Common myeloid progenitor, CD34-positive (primary cell): ENCODE data around the gene RPL23.

Experiments
- CTCF ChIA-PET: fragments of 350-600 bp; sonication (Branson Sonifier 250); formaldehyde crosslinking; loops from one replicate; lab custom pipeline; 2021; ENCODE audit warnings: antibody characterized with exemption; lab: Charles Lee
- POLR2A ChIA-PET: fragments of 350-600 bp; sonication (Branson Sonifier 250); formaldehyde crosslinking; loops from one replicate; lab custom pipeline; 2021; ENCODE audit warnings: antibody characterized with exemption; lab: Charles Lee
- DNase-seq, 3 donors: peaks; one replicate each; pipeline versions ENCODE4 v3.0.0 to v3.0.0-alpha.2; 2013
- H3K27ac ChIP-seq, 2 experiments: 1 replicate in 1 of 2; 2 replicates in 1 of 2; pipeline ENCODE4 v1.7.0; 2013; ENCODE audit warnings: inconsistent platforms in 2 of 2, low read length in 2 of 2, mild to moderate bottlenecking in 2 of 2, low read depth in 1 of 2, moderate library complexity in 1 of 2; ENCODE audit not compliant: severe bottlenecking in 2 of 2, insufficient read depth in 1 of 2, poor library complexity in 1 of 2
- H3K27me3 ChIP-seq, 5 experiments: replicated peaks in 2 of 5; 1 replicate in 3 of 5; 2 replicates in 2 of 5; pipeline versions ENCODE4 v1.6.1 to v1.7.0; 2013; ENCODE audit warnings: low read length in 4 of 5, mild to moderate bottlenecking in 2 of 5, moderate library complexity in 2 of 5, inconsistent platforms in 1 of 5; ENCODE audit not compliant: insufficient read depth in 5 of 5, control insufficient read depth in 4 of 5
- H3K36me3 ChIP-seq, 4 experiments: 1 replicate in 2 of 4; 2 replicates in 2 of 4; pipeline versions ENCODE4 v1.6.1 to v1.7.0; 2013; ENCODE audit warnings: low read length in 3 of 4, control low read depth in 1 of 4, mild to moderate bottlenecking in 1 of 4; ENCODE audit not compliant: control insufficient read depth in 4 of 4, insufficient read depth in 4 of 4
- H3K4me1 ChIP-seq, 4 experiments: 1 replicate in 3 of 4; 2 replicates in 1 of 4; pipeline versions ENCODE4 v1.6.1 to v1.7.1; 2013; ENCODE audit warnings: low read length in 3 of 4, mild to moderate bottlenecking in 3 of 4, control low read depth in 1 of 4, inconsistent platforms in 1 of 4, moderate library complexity in 1 of 4; ENCODE audit not compliant: control insufficient read depth in 4 of 4, insufficient read depth in 4 of 4; ENCODE audit errors: control extremely low read depth in 1 of 4
- H3K4me3 ChIP-seq, 7 experiments: 1 replicate in 4 of 7; 2 replicates in 3 of 7; pipeline versions ENCODE4 v1.5.1 to v1.7.0; 2013; ENCODE audit warnings: mild to moderate bottlenecking in 7 of 7, low read length in 6 of 7, moderate library complexity in 6 of 7, inconsistent platforms in 2 of 7, low read depth in 2 of 7, control low read depth in 1 of 7; ENCODE audit not compliant: insufficient read depth in 4 of 7, control insufficient read depth in 1 of 7; ENCODE audit errors: extremely low read depth in 1 of 7
- H3K9me3 ChIP-seq, 5 experiments: 1 replicate in 4 of 5; 2 replicates in 1 of 5; pipeline versions ENCODE4 v1.6.1 to v1.7.1; 2013; ENCODE audit warnings: low read length in 4 of 5, mild to moderate bottlenecking in 2 of 5, inconsistent platforms in 1 of 5, low read depth in 1 of 5, moderate library complexity in 1 of 5; ENCODE audit not compliant: control insufficient read depth in 4 of 5, insufficient read depth in 2 of 5; ENCODE audit errors: control extremely low read depth in 1 of 5
- WGBS: methylation state at CpG from one replicate; pipeline ENCODE4 v1.1.5; 2013; ENCODE audit not compliant: insufficient coverage; 5-methylcytosine and 5-hydroxymethylcytosine counted together

RPL23 gene

DNA sequence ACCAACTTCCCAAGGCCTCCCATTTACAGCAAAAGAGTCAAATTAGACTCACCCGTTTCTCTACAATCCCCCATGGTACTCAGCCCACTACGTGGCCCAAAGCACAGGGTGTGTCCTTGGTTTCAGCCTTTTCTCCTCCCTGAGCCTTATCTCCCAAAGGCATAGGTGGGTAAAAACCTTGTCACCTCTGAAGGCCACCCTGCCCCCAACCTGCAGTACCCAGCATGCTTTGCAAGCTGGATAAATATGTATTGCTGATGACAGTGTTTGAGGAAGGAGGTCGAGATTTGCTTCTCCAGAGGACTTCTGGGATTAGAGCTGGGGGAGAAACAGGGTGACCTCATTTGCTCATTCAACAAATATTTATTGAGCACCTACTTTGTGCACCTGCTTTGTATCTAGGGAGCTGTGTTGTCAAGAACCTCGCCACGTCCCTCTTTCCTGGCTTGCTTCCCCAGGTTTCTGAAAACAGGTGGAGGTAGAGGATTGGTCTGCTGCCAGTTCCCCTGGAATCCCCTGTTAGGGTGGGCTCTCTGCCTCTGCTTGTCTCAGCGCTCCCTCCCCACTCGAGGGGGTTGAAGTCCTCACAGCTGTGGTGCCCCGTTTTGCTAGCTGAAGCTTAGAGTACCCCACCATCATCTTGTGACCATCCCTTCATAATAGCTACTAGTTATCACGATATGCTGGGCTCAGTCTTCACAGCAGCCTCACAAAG is 19.3 kb upstream of the RPL23 start:
- no peak for DNase-seq
- 89% methylated on average over 8 of the region's 9 CpGs for WGBS
- H3K4me1 ChIP-seq = peaks cover 8 to 74% (median 54%) of the 10 kb centered on the region in 4 experiments
- POLR2A ChIA-PET = no interaction called here
- peaks cover 0 to 22% (median 5%) of the 10 kb centered on the region in 4 experiments for H3K36me3 ChIP-seq
- H3K27me3 ChIP-seq = no peaks in the 10 kb centered on the region
- H3K9me3 ChIP-seq = no peaks in the 10 kb centered on the region
- CTCF ChIA-PET = interaction anchor here (0.7 to 2.4 kb wide), 11 partner anchors 9 to 105 kb away, joined by 3 to 15 read pairs (median 5); partner anchors contain the start of genes CWC25 and LASP1NB
- H3K4me3 ChIP-seq = peak overlapping the region in 3 of 7 experiments; percentile 2 to 99 (median 96)
- H3K27ac ChIP-seq = peak overlapping the region in 1 of 2 experiments; percentile 31

- POLR2A ChIA-PET = interaction anchor here (1.0 kb wide), 1 partner anchor 27 kb away, joined by 4 read pairs; no protein-coding TSS in a partner anchor
- Histone ChIP-seq H3K27ac (peak overlapping the region in 1 of 2 experiments; percentile 31), H3K4me1 (peaks cover 8 to 69% (median 49%) of the 10 kb centered on the region in 4 experiments), H3K27me3 (no peaks in the 10 kb centered on the region), H3K4me3 (peak overlapping the region in 6 of 7 experiments; percentile 94 to 99 (median 98)), H3K36me3 (peaks cover 0 to 17% (median 3%) of the 10 kb centered on the region in 4 experiments), H3K9me3 (no peaks in the 10 kb centered on the region)
- DNase-seq = peak in 1 of 3 donors; percentile 15
- CTCF ChIA-PET = interaction anchor here (0.9 to 2.4 kb wide), 10 partner anchors 9 to 106 kb away, joined by 3 to 15 read pairs (median 6); partner anchors contain the start of genes CWC25 and LASP1NB
- WGBS = 100% methylated on average over 1 of the region's 5 CpGs
These were observed 18.5 kb upstream of the RPL23 start for GRCh38 chr17:38872027-38872511.

- H3K4me3 ChIP-seq = peak overlapping the region; percentile 88 to 99 (median 96)
- H3K36me3 ChIP-seq = peaks cover 0 to 14% (median 2%) of the 10 kb centered on the region in 4 experiments
- no peaks in the 10 kb centered on the region for H3K27me3 ChIP-seq
- ChIA-PET CTCF (interaction anchor here (0.6 to 2.4 kb wide), 13 partner anchors 10 to 235 kb away, joined by 3 to 15 read pairs (median 5); partner anchors contain the start of genes CWC25 and LASP1NB), POLR2A (interaction anchor here (1.0 kb wide), 1 partner anchor 27 kb away, joined by 4 read pairs; no protein-coding TSS in a partner anchor)
- H3K4me1 ChIP-seq = peaks cover 8 to 66% (median 45%) of the 10 kb centered on the region in 4 experiments
- H3K9me3 ChIP-seq = no peaks in the 10 kb centered on the region
- 40% methylated on average over 7 of the region's 11 CpGs for WGBS
- peak; percentile 55 to 74 (median 66) for DNase-seq
- H3K27ac ChIP-seq = peak overlapping the region in 1 of 2 experiments; percentile 79
These were observed 17.9 kb upstream of the RPL23 start for GRCh38 chr17:38871247-38872015.

DNA sequence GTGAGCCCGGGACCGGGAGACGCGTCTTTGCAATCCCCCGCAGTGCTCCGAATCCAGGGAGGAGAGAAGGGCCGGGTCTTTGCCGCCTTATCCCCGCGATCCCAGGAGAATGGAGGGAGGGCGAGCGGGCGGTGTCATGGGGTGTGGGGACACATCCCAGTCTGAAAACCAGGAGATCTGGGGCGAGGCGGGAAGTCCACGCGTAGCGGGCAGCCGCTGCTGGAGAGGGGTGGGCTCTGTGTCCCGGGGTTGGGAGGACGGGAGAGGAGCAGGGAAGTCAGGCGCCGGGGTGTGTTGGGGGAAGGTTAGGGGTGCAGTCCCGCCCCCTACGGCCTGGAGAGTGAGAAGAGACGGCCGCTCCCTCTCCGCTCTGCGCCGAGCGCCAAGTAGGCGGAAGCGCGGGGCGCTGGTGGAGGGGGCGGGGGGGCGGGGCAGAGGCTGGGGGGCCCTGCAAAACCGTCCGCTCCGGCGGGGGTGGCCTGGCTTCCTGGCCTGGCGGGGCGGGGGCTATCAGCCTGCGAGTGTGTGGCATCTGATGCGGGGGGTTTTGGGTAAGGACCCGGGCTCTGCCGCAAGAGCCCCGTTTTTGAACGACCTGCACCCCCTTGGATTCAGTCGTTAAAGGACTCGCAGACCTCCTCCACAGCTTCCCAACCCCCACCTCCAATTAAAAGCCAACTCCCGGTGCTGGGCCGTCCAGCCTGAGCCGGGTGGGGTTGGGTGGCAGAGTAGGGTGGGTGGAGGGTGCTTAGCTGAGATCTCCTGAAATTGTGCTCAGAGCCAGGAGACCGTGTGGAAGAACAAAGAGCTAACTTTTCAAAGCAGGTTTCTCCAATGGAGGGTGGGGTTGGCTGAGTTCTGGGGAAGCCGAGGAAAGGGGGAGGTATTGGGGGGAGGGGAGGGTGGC is 17.0 kb upstream of the RPL23 start:
- DNase-seq = peak in 2 of 3 donors; percentile 68 to 72

DNA sequence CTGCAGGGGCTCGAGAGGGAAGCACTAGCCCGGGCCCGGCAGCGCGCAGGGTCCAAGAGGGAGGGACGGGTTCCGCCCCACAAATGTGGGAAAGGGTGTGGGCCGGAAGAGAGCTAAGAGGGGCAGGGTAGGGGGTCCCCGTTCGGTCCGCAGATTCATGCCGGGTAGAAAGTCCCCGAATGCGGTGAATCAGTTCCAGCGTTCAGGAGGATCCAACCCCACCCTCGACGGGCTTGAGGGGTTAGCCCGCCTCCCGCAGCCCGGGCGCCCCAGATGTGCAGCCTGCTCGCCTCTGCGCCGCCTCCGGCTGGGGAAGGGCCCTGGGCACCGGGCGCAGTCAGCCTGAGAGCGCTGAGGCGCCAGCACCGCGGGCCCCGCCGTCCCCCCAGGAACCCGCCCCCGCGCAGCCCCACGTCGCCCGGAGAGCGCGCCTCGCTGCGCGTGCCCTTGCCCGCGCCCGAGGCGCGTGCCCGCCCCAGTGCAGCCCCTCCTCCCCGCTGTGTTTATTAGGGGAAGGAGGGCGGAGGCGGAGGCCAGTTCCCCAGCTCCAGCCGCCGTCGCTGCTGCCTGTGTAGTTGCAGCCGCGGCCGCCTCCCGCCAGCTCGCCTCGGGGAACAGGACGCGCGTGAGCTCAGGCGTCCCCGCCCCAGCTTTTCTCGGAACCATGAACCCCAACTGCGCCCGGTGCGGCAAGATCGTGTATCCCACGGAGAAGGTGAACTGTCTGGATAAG is 16.2 kb upstream of the RPL23 start, which contains the start of gene LASP1:
Gene LASP1, plus strand, starts transcription at position 533 of the 733 bp plus-strand sequence. Its CDS starts 132 bp downstream, at position 665.
- H3K27me3 ChIP-seq = no peaks in the 10 kb centered on the region
- H3K9me3 ChIP-seq = no peaks in the 10 kb centered on the region
- peaks cover 8 to 56% (median 43%) of the 10 kb centered on the region in 4 experiments for H3K4me1 ChIP-seq
- WGBS = under 1% methylated on average over 69 of the region's 73 CpGs
- H3K27ac ChIP-seq = peak within 1 kb of the TSS; percentile 20 to 87
- H3K36me3 ChIP-seq = peaks cover 0 to 9% (median 2%) of the 10 kb centered on the region in 4 experiments
- H3K4me3 ChIP-seq = peak within 1 kb of the TSS; percentile 88 to 99 (median 96)
- POLR2A ChIA-PET = interaction anchor here (0.7 to 4.1 kb wide), 8 partner anchors 15 to 703 kb away, joined by 3 to 22 read pairs (median 4); partner anchors contain the start of gene RPL23
- CTCF ChIA-PET = interaction anchor here (0.6 to 1.5 kb wide), 8 partner anchors 12 to 284 kb away, joined by 3 to 5 read pairs (median 3); partner anchors contain the start of gene RPL23
- peak; percentile 89 to 94 (median 91) for DNase-seq

More for the DNA sequence above, 17.0 kb upstream of the RPL23 start:
- Histone ChIP-seq H3K27ac (peak overlapping the region; percentile 20 to 87), H3K4me3 (peak overlapping the region; percentile 88 to 99 (median 96)), H3K4me1 (peaks cover 8 to 64% (median 45%) of the 10 kb centered on the region in 4 experiments), H3K9me3 (no peaks in the 10 kb centered on the region), H3K27me3 (no peaks in the 10 kb centered on the region), H3K36me3 (peaks cover 0 to 10% (median 2%) of the 10 kb centered on the region in 4 experiments)
- WGBS = 0% methylated on average over 20 of the region's 56 CpGs
- ChIA-PET CTCF (interaction anchor here (0.6 to 1.9 kb wide), 12 partner anchors 11 to 236 kb away, joined by 3 to 14 read pairs (median 4); partner anchors contain the start of gene LASP1NB), POLR2A (interaction anchor here (1.0 to 4.1 kb wide), 4 partner anchors 17 to 31 kb away, joined by 4 to 22 read pairs (median 8); partner anchors contain the start of gene RPL23)
